Measurements from ENCODE around the gene NTSR1. TPM values are rescaled to one million over a fixed set of nuclear protein-coding genes. Genes with fewer than 3 reads are reported as not detected.
"Not testable (repeated sequence)": the region's sequence is repeated elsewhere in the genome, so short reads cannot be mapped to it uniquely, and the experiment has no call there.

NTSR1 gene
- total RNA-seq, 1 donor from 2014 or later: 0.09 TPM

- H3K4me1 ChIP-seq: peaks cover 6% of the 10 kb centered on the region
- no peaks in the 10 kb centered on the region for H3K9me3 ChIP-seq
- H3K27ac ChIP-seq: no peak overlapping the region
- H3K4me3 ChIP-seq: no peak overlapping the region
- ATAC-seq: no peak
- no peaks in the 10 kb centered on the region for H3K36me3 ChIP-seq
- intact Hi-C loops (cut with DNase I): no loop called here
- peaks cover 27% of the 10 kb centered on the region for H3K27me3 ChIP-seq
- TF ChIP-seq CTCF (IDR thresholded peaks at IDR 0.05): no peak
- DNase-seq: no peak
Measured at GRCh38 chr20:62682912-62683517, 25.6 kb upstream of the NTSR1 start.

GRCh38 chr20:62683660-62684322, 24.8 kb upstream of the NTSR1 start:
- DNase-seq, H3K9me3 ChIP-seq: not testable (repeated sequence)

GRCh38 chr20:62684981-62685380, 23.7 kb upstream of the NTSR1 start:
- H3K27me3 ChIP-seq: peaks cover 29% of the 10 kb centered on the region
- intact Hi-C loops (cut with DNase I): no loop called here
- DNase-seq: no peak

More at GRCh38 chr20:62683660-62684322, 24.8 kb upstream of the NTSR1 start:
- H3K4me1 ChIP-seq; intact Hi-C loops (cut with DNase I); H3K36me3 ChIP-seq; H3K4me3 ChIP-seq; ATAC-seq; H3K27ac ChIP-seq: not testable (repeated sequence)
- H3K27me3 ChIP-seq: peaks cover 27% of the 10 kb centered on the region

GRCh38 chr20:62685781-62686555, 22.7 kb upstream of the NTSR1 start:
- Histone ChIP-seq H3K4me3 (no peak overlapping the region), H3K9me3 (no peaks in the 10 kb centered on the region), H3K36me3 (no peaks in the 10 kb centered on the region), H3K27me3 (peaks cover 32% of the 10 kb centered on the region), H3K27ac (no peak overlapping the region), H3K4me1 (peaks cover 6% of the 10 kb centered on the region)
- ATAC-seq (peak; percentile 80), DNase-seq (peak; percentile 74)
- intact Hi-C loops (cut with DNase I): no loop called here
- no peak for TF ChIP-seq CTCF (IDR thresholded peaks at IDR 0.05)

More at GRCh38 chr20:62684981-62685380, 23.7 kb upstream of the NTSR1 start:
- Histone ChIP-seq H3K36me3 (no peaks in the 10 kb centered on the region), H3K4me1 (peaks cover 6% of the 10 kb centered on the region), H3K27ac (no peak overlapping the region), H3K9me3 (no peaks in the 10 kb centered on the region), H3K4me3 (no peak overlapping the region)
- no peak for ATAC-seq
- no peak for TF ChIP-seq CTCF (IDR thresholded peaks at IDR 0.05)

GRCh38 chr20:62686869-62687830, 21.5 kb upstream of the NTSR1 start:
- H3K27me3 ChIP-seq: peaks cover 43% of the 10 kb centered on the region
- peaks cover 6% of the 10 kb centered on the region for H3K4me1 ChIP-seq
- no peak for TF ChIP-seq CTCF (IDR thresholded peaks at IDR 0.05)
- ATAC-seq (no peak), DNase-seq (no peak)
- no peaks in the 10 kb centered on the region for H3K9me3 ChIP-seq
- no peak overlapping the region for H3K4me3 ChIP-seq
- no peaks in the 10 kb centered on the region for H3K36me3 ChIP-seq
- H3K27ac ChIP-seq: no peak overlapping the region
- intact Hi-C loops (cut with DNase I): no loop called here

All from upper lobe of right lung (tissue), 1 donor.